ACHN (cell line): ENCODE measurements around the gene COL4A2.
A peak's percentile ranks its signal among the peaks of the same experiment; 100 is the strongest.

Experiments used
- DNase-seq: peaks from one replicate; pipeline ENCODE4 v3.0.0-alpha.2; 2015
- in situ Hi-C: cut with HindIII; loops from 2 replicates; pipeline ENCODE4 v1.10.0; 2017; ENCODE audit warnings: low sequenced_read_pairs, low pct_ligation_motif_present, low pct_unique_long_range_greater_than_20kb

Gene COL4A2

DNA sequence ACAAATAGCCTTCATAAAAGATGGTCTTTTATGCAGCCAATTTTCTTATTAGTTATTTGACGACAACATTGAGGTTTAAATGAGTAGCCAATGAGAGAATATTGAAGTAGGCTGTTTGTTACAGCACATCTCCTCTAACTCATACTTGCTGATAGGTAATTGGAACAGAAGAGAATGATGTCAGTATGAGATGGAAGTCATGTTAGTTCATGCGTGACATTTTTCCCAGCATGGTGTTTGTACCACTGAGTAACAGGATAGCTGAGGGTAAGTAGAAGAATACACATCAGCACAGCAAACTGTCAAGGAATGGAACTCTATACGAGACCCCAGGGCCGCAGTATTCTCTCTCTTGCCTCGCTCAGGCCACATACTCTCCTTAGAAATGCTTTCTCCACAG lies 37.2 kb downstream of the COL4A2 start:
- no peak for DNase-seq
- in situ Hi-C loops = no loop called here

DNA sequence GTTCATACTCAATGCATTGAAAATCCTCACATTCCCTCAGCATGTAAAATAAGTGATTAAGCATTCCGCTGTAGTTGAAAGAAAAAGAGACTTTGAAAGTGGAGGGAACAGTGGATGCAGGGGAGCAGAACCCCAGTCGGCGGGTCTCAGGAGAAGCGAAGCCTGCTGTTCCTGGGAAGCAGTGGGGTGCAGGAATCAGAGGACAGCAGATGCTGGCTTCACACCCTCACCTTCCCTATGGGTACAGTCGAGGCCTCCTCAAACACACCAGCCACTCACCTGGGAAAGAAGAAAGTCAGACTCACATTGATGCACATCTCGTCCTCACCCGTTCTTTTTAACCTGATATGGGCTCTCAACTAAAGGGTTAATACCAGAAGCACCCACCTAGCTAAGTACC lies 38.2 kb downstream of the COL4A2 start:
- in situ Hi-C loops = no loop called here
- DNase-seq = no peak

DNA sequence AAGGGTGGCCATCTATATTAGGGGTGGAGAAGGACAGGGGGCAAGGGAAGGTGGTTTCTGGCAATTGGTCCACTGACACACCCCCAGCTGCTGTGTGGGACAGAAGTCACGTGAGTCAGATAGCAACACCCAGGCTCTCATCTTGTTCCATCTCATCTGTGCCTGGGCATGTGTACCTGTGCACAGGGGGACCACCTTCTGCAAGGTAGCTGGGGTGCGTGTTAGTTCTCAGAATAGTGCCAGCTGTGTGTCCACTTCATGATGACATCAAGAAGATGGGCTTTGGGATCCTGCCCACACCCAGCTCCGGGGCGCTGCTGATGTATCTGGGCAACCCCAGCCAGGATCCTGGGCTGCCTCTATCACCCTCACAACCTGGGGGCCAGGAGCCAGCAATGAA lies 38.6 kb downstream of the COL4A2 start:
- in situ Hi-C loops = no loop called here
- DNase-seq = no peak

DNA sequence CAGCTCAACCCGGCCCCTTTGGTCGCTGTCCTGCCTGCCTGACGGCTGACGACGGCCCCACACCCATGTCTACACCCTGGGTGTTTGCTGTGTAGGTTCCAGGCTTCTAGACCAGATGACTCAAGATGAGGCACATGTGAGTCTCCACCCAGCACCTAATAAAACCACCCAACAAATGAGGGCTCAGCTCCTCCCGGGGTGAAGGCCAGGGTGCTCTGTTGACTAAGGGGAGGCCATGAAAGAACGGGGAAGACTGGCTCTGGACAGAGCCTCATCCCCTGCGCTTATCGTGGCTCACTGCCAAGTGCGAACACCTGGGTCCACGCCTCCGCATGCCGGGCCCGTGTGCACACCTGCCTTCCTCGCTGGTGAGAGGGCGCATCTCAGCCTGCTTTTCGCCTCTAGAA lies 39.6 kb downstream of the COL4A2 start:
- in situ Hi-C loops = no loop called here
- DNase-seq = peak; percentile 49

DNA sequence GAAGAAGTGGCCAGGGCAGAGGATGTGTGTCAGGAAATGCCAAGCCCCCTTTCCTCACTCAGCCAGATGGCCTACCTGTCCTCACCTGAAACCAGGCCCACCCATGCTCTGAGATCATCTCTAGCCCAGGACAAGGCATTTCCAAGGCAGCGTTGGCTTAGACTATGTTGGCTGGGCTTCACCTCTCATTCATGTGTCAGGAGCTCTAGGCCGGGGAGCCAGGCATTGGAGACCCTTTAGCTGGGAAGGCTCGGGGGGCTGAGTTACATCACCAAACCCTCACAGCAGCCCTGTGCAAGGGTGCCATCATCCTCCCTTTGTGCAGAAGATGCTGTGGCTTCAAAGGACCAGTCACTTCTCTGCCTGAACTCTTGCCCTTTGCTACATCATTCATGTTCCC lies 40.0 kb downstream of the COL4A2 start:
- in situ Hi-C loops = no loop called here
- DNase-seq = no peak

DNA sequence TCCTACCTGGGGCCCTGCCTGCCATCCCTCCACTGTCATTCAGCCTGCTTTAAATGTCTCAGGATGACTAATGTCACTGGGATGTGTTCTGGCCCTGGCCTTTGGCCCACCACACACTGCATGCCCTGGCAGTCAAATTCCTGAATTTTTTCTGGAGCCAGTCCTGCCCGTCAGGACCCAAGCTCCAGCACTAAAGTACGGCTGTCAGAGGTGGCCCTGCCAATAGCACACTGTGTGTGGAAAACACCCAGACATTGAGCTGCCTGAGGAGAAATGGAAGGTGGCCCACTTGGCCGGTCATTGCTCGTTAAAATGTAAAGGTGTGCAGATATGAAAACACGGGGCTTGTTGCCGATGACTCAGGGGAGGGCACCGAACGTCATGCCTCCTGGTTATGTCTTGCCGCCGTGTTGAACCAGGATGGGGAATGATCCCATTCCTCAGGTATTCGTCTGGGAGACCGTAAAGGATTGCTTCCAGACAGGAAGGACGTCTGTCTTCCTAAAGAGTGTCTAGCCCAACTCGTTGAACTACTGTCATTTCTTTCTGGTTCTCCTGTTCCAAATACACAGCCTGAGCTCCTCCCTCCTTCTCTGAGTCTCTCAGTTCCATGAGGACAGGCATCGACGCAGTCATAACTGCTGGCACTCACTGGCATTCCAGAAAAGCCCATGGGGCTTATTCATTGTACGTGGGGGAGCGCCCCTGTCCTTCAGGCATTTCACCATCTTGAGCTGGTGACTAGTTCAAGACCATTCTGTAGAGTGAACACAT lies 40.6 kb downstream of the COL4A2 start:
- in situ Hi-C loops = no loop called here
- peak; percentile 91 for DNase-seq

DNA sequence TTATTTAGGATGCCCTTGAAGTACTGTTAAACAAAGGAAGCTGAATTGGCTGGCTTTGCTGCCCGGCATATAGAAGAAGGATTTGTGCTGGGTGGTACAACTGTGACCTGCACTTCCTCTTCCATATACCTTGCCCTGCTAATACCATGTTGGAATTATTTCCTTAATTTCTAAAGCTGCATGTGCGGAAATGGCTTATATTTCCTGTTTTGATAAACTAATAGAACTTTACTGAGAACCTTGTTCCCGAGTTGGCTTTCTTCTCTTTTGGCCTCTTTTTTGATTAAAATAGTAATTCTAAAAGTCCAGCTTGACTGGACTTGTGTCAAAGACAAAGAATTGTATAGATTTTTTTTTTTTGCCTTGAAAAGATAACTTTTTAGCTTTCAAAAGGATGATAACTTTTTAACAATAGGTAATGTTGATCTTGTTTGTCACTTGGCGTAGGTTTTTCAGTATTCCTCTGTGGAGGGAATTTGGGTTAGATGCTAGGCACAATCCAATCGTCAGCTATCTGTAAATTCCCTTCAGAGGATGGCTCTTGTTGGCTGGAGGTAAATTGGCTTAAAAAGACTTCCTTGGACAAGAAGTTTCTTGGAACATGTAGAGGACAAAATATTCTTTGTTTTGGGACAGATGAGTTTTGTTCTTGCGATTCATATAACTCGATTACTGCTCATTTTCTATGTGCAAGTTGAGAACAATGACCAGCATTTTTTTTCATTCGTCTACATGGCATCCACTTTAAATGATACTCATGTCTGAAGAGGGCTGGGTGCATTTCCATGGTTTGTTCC lies 41.4 kb downstream of the COL4A2 start:
- in situ Hi-C loops = no loop called here
- DNase-seq = no peak

DNA sequence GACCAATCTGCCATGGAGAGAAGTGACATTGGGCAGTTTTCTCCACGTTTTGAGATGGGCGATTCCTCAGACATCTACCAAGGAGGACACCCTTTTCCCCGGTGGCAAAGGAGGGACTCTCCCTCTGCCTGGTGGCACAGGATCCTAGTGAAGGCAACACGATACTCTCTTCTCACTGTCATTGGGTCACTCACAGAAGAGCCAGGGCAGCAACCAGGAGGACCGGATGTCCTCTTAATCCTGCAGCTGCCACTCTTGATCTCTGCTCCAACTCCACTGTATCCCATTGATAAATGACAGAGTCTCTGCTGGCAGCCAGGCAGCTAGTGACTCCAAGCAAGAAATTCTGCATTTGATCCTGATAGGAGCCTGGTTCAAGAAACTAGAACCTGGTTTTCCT lies 42.2 kb downstream of the COL4A2 start:
- DNase-seq = no peak
- in situ Hi-C loops = no loop called here

DNA sequence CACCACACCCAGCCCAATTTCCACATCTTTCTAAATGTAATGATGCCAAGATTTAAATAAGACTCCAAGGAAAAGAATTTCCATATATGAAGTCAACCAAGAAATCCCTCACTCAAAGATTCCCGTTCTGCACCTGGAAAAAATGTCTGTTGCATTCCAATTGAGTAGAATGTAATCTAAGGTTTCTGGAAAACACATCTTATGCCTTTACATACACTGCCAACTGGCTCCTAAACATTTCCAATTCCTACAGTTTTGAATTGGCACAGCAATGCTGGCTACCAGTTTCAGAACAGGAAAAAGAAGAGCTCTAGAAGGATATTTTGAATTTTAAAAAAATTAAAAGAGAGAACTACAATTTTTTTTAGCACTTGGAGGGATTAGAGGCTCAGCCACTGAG lies 43.0 kb downstream of the COL4A2 start:
- DNase-seq = no peak
- in situ Hi-C loops = no loop called here

DNA sequence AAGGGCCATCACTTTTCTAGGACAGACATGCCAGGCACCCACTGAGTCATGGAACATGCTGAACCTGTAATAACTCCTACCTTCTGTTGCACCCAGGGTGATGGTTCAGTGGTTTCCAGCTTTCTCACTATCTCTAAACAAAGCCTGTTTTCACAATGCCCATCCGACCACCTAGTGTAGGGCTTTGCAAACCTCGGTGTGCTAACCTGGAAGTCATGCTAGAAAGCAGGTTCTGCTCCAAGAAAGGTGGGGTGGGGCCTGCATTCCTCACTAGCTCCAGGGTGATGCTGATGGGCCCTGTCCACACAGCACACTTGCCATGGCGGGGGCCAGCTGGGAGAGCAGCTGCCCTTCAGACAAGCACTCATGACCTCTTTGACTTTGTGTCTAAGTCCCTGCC lies 43.4 kb downstream of the COL4A2 start:
- no peak for DNase-seq
- in situ Hi-C loops = no loop called here

DNA sequence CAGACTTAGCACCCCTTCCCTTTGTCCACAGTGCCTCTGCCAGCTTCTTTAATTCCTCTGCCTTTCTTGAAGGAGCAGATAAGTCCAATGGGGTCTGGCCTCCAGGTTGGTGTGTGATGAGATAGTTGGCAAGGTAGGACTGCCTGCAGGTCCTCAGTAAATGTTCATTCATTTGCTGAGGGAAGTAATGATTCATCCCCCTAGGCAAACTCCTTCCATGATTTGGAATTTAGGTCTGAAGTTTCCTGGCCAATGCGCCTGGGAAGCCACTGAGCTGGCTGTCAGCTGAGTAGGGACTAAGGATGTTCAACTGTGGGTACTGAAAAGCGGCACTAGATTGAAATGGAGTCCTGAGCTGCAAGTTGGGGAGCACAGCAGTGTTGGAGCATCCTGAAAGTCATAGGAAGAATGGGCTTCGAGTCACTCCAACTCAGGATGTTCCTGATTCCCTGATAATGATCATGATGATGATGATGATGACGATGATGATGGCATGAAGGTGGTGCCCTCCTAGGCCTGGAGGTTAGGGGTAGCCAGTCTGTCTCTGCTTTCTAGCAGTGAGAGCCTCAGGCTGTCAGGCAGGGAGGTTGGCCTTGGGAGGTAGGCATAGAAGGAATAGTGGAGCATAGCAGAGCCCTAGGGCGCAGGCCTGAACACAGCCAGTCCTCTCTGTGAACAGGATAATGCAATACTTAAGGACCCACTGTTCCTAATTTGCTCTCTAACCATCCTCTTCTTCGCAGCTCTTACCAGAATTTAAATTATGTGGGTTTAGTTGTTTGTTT lies 44.7 kb downstream of the COL4A2 start:
- no peak for DNase-seq
- in situ Hi-C loops = no loop called here

DNA sequence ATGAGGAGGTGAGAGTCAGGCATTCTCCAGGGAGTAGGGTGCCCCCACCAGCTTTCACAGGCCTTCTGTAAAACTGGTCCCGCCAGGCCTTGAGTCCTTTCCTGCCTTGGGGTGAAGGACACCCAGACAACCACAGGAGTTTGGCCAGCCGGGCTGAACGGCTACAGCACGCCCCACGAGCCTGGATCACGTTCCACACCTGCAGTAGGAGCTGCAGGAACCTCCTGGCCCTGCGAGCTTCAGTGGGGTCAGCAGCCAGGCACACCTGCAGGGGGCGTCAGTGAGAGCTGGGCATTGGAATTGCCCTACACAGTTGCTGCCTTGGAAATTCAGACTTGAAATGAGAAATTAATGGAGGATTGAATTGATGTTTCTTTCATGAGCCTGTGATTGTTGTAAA lies 45.7 kb downstream of the COL4A2 start:
- in situ Hi-C loops = no loop called here
- no peak for DNase-seq

DNA sequence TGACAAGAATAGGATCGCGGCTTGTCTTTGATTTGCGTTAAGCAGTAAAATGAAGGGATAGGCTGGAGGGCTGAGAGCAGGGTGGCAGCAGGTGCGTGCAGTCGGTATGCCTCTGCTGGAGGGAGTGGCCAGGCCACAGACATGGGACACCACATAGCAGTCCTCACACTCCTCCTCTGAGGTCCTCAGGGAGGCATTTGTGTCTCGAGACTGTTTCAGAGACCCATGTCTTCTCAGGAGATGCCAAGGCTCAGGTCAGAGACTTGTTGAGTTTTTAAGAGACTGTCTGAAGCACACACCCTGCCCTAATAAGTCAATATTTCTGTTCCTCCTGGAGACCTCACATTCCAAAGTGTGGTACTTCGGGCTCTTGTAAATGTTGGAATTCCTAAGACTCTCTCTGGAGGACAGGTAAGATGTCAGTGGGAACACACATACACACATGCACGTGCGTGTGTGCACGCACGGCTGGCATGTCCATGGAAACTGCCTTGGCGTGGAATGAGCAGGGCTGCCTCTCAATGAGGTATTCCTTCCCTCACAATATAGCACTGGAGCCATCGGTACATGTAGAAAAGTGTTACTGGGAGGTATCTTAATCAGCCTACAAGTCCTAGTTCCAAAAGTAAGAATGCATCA lies 46.4 kb downstream of the COL4A2 start:
- no peak for DNase-seq
- in situ Hi-C loops = no loop called here

DNA sequence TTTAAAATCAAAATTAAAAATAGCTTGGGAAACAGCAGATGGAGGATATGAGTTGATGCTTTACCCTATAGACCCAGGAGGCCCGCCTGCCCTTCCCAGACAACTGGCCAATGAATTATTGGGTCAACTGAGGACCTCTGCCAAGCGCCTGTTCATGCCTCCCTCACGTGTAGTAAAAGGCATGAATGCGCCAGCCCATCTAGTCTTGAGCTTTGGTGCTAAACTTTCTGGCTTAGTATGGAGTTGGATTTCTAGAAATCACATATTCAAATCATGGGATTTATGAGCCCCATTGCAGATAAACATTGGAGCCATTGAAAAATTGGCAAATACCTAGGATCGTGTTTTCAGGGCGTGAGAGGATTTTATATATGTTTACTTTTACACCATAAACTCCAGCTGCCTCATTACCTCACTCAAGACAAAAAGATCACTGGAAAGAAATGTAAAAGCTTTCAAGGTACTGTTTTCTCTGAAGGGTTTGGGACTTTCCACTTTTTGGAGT lies 47.1 kb downstream of the COL4A2 start:
- in situ Hi-C loops = no loop called here
- no peak for DNase-seq

DNA sequence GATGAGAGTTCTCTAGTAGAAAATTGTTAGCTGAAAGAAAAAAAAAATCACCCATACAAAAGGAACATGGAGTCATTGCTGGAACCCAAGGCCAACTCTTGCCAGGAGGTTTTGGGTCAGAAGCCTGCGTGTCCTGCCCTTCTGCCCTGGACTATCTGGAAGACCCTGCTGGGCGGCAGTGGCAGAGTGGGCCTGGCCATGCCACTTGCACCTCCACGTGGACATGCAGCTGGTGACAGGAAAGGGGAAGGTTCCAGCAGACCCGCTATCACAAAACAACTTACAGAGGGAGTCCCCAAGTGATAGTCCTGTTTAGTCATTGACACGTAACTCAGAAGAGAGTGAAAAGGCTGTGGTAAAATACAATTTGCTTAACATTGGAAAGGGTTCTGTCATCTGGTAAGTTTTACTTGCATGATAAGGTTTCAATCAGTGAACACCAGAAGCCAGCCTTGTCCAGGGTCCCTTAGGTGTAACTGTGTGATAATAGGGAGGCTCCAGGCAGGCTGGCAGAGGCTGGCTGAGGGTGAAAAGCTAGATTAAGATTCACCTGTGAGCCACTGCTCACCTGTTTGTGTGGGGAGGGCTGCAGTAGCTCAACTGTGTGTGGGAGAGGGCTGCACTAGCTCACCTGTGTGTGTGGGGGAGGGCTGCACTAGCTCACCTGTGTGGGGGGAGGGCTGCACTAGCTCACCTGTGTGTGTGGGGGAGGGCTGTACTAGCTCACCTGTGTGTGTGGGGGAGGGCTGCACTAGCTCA lies 47.8 kb downstream of the COL4A2 start:
- in situ Hi-C loops = no loop called here
- no peak for DNase-seq

DNA sequence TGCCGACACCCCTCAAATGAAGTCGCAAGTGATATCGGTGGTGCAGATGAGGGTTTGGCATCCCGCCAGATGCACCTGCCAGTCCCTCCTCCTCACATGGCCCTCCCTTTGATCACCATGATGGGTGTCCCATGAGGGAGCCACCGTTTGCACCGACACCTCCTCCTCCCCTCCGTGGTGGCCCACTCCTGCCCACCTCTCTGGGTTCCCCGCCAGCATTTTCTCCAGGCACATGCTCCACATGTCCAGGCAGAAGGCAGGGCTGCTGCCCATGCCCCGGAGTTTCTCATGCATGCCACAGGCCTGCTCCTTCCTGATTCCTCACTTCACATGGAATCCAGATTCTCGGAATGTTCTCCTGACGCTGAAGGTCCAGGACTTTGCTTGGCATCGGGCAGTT lies 49.3 kb downstream of the COL4A2 start:
- DNase-seq = no peak
- in situ Hi-C loops = no loop called here

DNA sequence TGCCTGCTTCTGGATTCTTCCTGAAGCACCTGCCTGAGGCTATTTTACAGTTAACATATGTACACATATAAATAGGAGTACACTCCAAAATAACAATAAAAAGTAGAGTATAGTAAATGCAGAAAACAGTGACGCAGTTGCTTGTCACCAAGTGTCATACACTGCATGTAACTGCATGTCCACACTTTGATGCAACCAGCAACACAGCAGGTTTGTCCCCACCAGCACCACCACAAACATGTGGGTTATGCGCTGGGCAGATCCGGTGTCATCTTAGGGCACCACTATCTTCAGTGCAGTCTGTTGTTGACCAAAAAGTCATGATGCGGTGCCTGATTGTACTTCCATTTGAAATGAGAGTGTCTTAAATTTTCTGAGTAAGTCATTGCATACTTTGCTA lies 51.3 kb downstream of the COL4A2 start:
- no peak for DNase-seq
- in situ Hi-C loops = no loop called here

DNA sequence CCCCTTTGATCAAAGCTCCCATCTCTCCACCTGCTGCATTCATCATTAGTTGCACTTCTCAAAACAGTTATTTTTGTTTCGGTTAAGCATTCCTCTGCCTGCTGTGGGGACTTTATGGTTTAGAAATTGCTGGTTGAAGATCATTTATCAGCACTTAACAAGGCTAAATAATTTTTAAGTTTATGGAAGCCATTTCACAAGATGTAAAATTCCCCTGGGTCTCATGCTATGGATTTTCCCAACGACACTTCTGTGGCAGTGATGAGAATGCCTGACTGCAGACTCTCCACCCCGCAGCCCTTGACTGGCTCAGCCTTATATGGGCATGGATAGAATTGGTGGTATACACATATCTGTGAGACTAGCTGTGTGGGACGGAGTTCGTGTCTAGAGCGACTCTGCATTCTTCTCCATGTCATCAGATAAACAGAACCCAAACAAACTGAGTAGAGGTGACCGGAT lies 52.8 kb downstream of the COL4A2 start:
- no peak for DNase-seq
- in situ Hi-C loops = no loop called here
